Adrenal gland (tissue), 5 donors: ENCODE results near the gene TBC1D22A.

Experiments used
- POLR2A ChIP-seq, 2 donors: fragments of 450-650 bp; IDR thresholded peaks; one replicate each; pipeline ENCODE4 v1.6.1; 2017; ENCODE audit warnings: antibody characterized with exemption in 2 of 2, mild to moderate bottlenecking in 2 of 2, moderate library complexity in 1 of 2
- TF ChIP-seq, protein P1 (sequence below), 6 experiments: fragments of 450-650 bp in 4 of 6; fragments of 200-600 bp in 2 of 6; sonication (generic) in 1 of 6; IDR thresholded peaks; 1 replicate in 5 of 6; 2 replicates in 1 of 6; pipeline versions ENCODE4 v1.5.1 to v1.8.0; 2016 to 2021; ENCODE audit warnings: antibody characterized with exemption in 6 of 6, mild to moderate bottlenecking in 2 of 6, moderate library complexity in 1 of 6
- donor health status: DM: no; HTN: no; CAD: no.

DNA sequence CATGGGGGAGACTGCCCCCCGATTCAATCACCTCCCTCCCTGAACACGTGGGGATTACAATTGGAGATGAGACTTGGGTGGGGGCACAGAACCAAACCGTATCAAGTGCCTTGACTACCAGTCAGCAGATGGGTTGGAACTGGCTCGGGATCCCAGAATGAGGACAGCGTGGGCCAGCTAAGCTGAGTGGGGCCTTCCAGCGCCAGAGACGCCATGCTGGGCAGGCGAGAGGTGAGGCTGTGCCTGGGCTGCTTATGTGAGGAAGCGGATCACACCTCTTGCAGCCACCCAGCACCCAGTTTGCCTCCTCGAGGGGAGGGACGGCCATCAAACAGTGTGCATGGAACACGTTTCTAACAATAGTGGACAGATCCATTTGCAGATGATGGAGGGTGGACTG, 195.1 kb downstream of the TBC1D22A start:
- TF ChIP-seq, protein P1, sequence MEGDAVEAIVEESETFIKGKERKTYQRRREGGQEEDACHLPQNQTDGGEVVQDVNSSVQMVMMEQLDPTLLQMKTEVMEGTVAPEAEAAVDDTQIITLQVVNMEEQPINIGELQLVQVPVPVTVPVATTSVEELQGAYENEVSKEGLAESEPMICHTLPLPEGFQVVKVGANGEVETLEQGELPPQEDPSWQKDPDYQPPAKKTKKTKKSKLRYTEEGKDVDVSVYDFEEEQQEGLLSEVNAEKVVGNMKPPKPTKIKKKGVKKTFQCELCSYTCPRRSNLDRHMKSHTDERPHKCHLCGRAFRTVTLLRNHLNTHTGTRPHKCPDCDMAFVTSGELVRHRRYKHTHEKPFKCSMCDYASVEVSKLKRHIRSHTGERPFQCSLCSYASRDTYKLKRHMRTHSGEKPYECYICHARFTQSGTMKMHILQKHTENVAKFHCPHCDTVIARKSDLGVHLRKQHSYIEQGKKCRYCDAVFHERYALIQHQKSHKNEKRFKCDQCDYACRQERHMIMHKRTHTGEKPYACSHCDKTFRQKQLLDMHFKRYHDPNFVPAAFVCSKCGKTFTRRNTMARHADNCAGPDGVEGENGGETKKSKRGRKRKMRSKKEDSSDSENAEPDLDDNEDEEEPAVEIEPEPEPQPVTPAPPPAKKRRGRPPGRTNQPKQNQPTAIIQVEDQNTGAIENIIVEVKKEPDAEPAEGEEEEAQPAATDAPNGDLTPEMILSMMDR (IDR thresholded peaks at IDR 0.05), result no peak
- TF ChIP-seq POLR2A (IDR thresholded peaks at IDR 0.05), result no peak
